CD14-positive monocyte (primary cell): ENCODE measurements around the gene EIF4H. TPM values are rescaled to one million over a fixed set of nuclear protein-coding genes. Genes with fewer than 3 reads are reported as not detected.
A peak's percentile ranks its signal among the peaks of the same experiment; 100 is the strongest.

Experiments used
- DNase-seq, 3 donors: peaks; one replicate each; pipeline ENCODE4 v3.0.0-alpha.2; 2011 to 2022
- H2AFZ ChIP-seq: 2 replicates; pipeline ENCODE4 v1.6.0; 2012; ENCODE audit warnings: mild to moderate bottlenecking, low read depth, low read length, inconsistent platforms; ENCODE audit not compliant: insufficient read depth, poor library complexity, severe bottlenecking
- H3K27ac ChIP-seq, 2 donors: 1 replicate in 1 of 2; 2 replicates in 1 of 2; pipeline ENCODE4 v1.5.1; 2012 to 2013; ENCODE audit warnings: low read length in 2 of 2, control low read depth in 1 of 2, inconsistent platforms in 1 of 2, low read depth in 1 of 2, mild to moderate bottlenecking in 1 of 2
- H3K27me3 ChIP-seq, 2 donors: one replicate each; pipeline versions ENCODE4 v1.6.0 to v1.6.1; 2011 to 2013; ENCODE audit warnings: low read length in 2 of 2; ENCODE audit not compliant: control insufficient read depth in 2 of 2, insufficient read depth in 2 of 2
- H3K36me3 ChIP-seq, 2 donors: replicated peaks in 1 of 2; 1 replicate in 1 of 2; 2 replicates in 1 of 2; pipeline versions ENCODE4 v1.5.1 to v1.6.1; 2012 to 2013; ENCODE audit warnings: low read length in 2 of 2, control low read depth in 1 of 2, inconsistent platforms in 1 of 2, mild to moderate bottlenecking in 1 of 2; ENCODE audit not compliant: insufficient read depth in 2 of 2, control insufficient read depth in 1 of 2
- H3K4me1 ChIP-seq, 2 donors: 1 replicate in 1 of 2; 2 replicates in 1 of 2; pipeline versions ENCODE4 v1.5.1 to v1.6.1; 2012 to 2013; ENCODE audit warnings: low read length in 2 of 2, control low read depth in 1 of 2, inconsistent platforms in 1 of 2, mild to moderate bottlenecking in 1 of 2, moderate library complexity in 1 of 2; ENCODE audit not compliant: insufficient read depth in 2 of 2, control insufficient read depth in 1 of 2
- H3K4me2 ChIP-seq: replicated peaks from 2 replicates; pipeline ENCODE3; 2012; ENCODE audit warnings: low read length, moderate library complexity, mild to moderate bottlenecking; ENCODE audit not compliant: poor library complexity, severe bottlenecking; ENCODE audit errors: extremely low read depth
- H3K4me3 ChIP-seq, 3 experiments: fragments of 200-600 bp in 1 of 3; sonication (generic) in 1 of 3; replicated peaks in 1 of 3; 1 replicate in 2 of 3; 2 replicates in 1 of 3; pipeline ENCODE4 v1.5.1; 2011 to 2013; ENCODE audit warnings: low read length in 3 of 3, mild to moderate bottlenecking in 3 of 3, control low read depth in 2 of 3, low read depth in 2 of 3, inconsistent platforms in 1 of 3, moderate library complexity in 1 of 3
- H3K79me2 ChIP-seq: 2 replicates; pipeline ENCODE4 v1.6.0; 2012; ENCODE audit warnings: mild to moderate bottlenecking, control low read depth, inconsistent platforms, low read length, moderate library complexity; ENCODE audit not compliant: insufficient read depth
- H3K9ac ChIP-seq: 2 replicates; pipeline ENCODE4 v1.6.0; 2017; ENCODE audit warnings: low read length, mild to moderate bottlenecking; ENCODE audit not compliant: insufficient read depth, poor library complexity, severe bottlenecking
- H3K9me3 ChIP-seq, 2 donors: replicated peaks in 1 of 2; 1 replicate in 1 of 2; 2 replicates in 1 of 2; pipeline versions ENCODE4 v1.5.1 to v1.6.1; 2012 to 2013; ENCODE audit warnings: low read length in 2 of 2, control low read depth in 1 of 2; ENCODE audit not compliant: control insufficient read depth in 1 of 2, insufficient read depth in 1 of 2
- H4K20me1 ChIP-seq: 2 replicates; pipeline ENCODE4 v1.6.0; 2012; ENCODE audit warnings: mild to moderate bottlenecking, low read length, control low read depth, moderate library complexity; ENCODE audit not compliant: insufficient read depth
- H3K27ac Mint-ChIP-seq, 7 donors: one replicate each; pipeline ENCODE4 v1.8.0; 2020; ENCODE audit warnings: mild to moderate bottlenecking in 7 of 7, mixed read lengths in 7 of 7, moderate library complexity in 6 of 7, inconsistent platforms in 2 of 7
- H3K27me3 Mint-ChIP-seq, 3 donors: one replicate each; pipeline ENCODE4 v1.8.0; 2021 to 2022; ENCODE audit warnings: low read depth in 3 of 3, mild to moderate bottlenecking in 3 of 3, mixed read lengths in 3 of 3, moderate library complexity in 3 of 3, inconsistent platforms in 1 of 3
- H3K36me3 Mint-ChIP-seq, 2 donors: one replicate each; pipeline ENCODE4 v1.8.0; 2020; ENCODE audit warnings: mixed read lengths in 2 of 2, inconsistent platforms in 1 of 2, mild to moderate bottlenecking in 1 of 2
- H3K4me1 Mint-ChIP-seq: one replicate; pipeline ENCODE4 v1.8.0; 2020; ENCODE audit warnings: mild to moderate bottlenecking, mixed read lengths
- H3K4me3 Mint-ChIP-seq, 2 donors: one replicate each; pipeline ENCODE4 v1.8.0; 2020; ENCODE audit warnings: mild to moderate bottlenecking in 2 of 2, mixed read lengths in 2 of 2, moderate library complexity in 1 of 2
- H3K9me3 Mint-ChIP-seq, 7 donors: one replicate each; pipeline ENCODE4 v1.8.0; 2020 to 2022; ENCODE audit warnings: mixed read lengths in 7 of 7, mild to moderate bottlenecking in 6 of 7, moderate library complexity in 6 of 7, inconsistent platforms in 2 of 7
- WGBS: methylation state at CpG from one replicate; pipeline ENCODE4 v1.1.5; 2013; ENCODE audit warnings: missing lambda C conversion rate; ENCODE audit not compliant: insufficient coverage; 5-methylcytosine and 5-hydroxymethylcytosine counted together
- intact Hi-C, 2 donors: fragments of 100-400 bp; cut with micrococcal nuclease; formaldehyde crosslinking; loops; one replicate each; pipeline versions ENCODE4 v1.15.0 to v1.15.1; 2023
- polyA plus RNA-seq, 3 donors: library from polyadenylated mRNA; depleted of rRNA in 1 of 3; unstranded in 2 of 3; stranded (reverse) in 1 of 3; fragments of 300-500 nt in 2 of 3; fragments of >200 nt in 1 of 3; fragmentation: Illumina TruSeq in 2 of 3; gene quantifications; 1 replicate in 2 of 3; 2 replicates in 1 of 3; pipeline ENCODE4 v1.2.3, GENCODE V29; 2012 to 2021
- TF ChIP-seq, protein P1 (sequence below): fragments of 200-600 bp; IDR thresholded peaks from one replicate; pipeline ENCODE4 v1.8.0; 2022; ENCODE audit warnings: antibody characterized with exemption, mild to moderate bottlenecking

EIF4H gene
- polyA plus RNA-seq, 3 donors = 162 to 234 (median 206) TPM

- no peak overlapping the region for H2AFZ ChIP-seq
- no peak for DNase-seq
- peaks cover 17 to 18% of the 10 kb centered on the region in 2 donors for H3K4me1 ChIP-seq
- Mint-ChIP-seq H3K27me3 (peaks cover 0 to 2% (median 0%) of the 10 kb centered on the region in 3 donors), H3K36me3 (peaks cover 18 to 36% of the 10 kb centered on the region in 2 donors), H3K4me3 (no peak overlapping the region), H3K9me3 (peaks cover 0 to 3% (median 0%) of the 10 kb centered on the region in 7 donors), H3K4me1 (peaks cover 18% of the 10 kb centered on the region), H3K27ac (peak overlapping the region in 1 of 7 donors; percentile 33)
- H3K4me2 ChIP-seq = no peak overlapping the region
- H3K79me2 ChIP-seq = no peaks in the 10 kb centered on the region
- no peak overlapping the region for H3K9ac ChIP-seq
- H3K9me3 ChIP-seq = no peaks in the 10 kb centered on the region
- H3K27me3 ChIP-seq = no peaks in the 10 kb centered on the region
- TF ChIP-seq, protein P1, sequence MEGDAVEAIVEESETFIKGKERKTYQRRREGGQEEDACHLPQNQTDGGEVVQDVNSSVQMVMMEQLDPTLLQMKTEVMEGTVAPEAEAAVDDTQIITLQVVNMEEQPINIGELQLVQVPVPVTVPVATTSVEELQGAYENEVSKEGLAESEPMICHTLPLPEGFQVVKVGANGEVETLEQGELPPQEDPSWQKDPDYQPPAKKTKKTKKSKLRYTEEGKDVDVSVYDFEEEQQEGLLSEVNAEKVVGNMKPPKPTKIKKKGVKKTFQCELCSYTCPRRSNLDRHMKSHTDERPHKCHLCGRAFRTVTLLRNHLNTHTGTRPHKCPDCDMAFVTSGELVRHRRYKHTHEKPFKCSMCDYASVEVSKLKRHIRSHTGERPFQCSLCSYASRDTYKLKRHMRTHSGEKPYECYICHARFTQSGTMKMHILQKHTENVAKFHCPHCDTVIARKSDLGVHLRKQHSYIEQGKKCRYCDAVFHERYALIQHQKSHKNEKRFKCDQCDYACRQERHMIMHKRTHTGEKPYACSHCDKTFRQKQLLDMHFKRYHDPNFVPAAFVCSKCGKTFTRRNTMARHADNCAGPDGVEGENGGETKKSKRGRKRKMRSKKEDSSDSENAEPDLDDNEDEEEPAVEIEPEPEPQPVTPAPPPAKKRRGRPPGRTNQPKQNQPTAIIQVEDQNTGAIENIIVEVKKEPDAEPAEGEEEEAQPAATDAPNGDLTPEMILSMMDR = no peak
- intact Hi-C loops = no loop called here
- 88% methylated on average over 9 of the region's 19 CpGs for WGBS
- H3K4me3 ChIP-seq = no peak overlapping the region
- H3K36me3 ChIP-seq = peaks cover 14 to 30% of the 10 kb centered on the region in 2 donors
- no peak overlapping the region for H3K27ac ChIP-seq
- peaks cover 12% of the 10 kb centered on the region for H4K20me1 ChIP-seq
Measured at GRCh38 chr7:74199551-74200355, 25.6 kb downstream of the EIF4H start.

GRCh38 chr7:74202841-74203556, 28.8 kb downstream of the EIF4H start:
- peak overlapping the region in 4 of 7 donors; percentile 20 to 69 (median 51) for H3K27ac Mint-ChIP-seq
- TF ChIP-seq, protein P1 = peak; percentile 82
- peak overlapping the region in 1 of 2 donors; percentile 26 for H3K27ac ChIP-seq

More at GRCh38 chr7:74202841-74203556, 28.8 kb downstream of the EIF4H start:
- peak overlapping the region in 1 of 3 experiments; percentile 48 for H3K4me3 ChIP-seq
- peak; percentile 66 to 71 (median 69) for DNase-seq
- intact Hi-C loops = no loop called here
- 0% methylated on average over 6 of the region's 12 CpGs for WGBS
- H3K9me3 ChIP-seq = no peaks in the 10 kb centered on the region
- no peaks in the 10 kb centered on the region for H3K27me3 ChIP-seq
- H3K4me1 ChIP-seq = peaks cover 30 to 34% of the 10 kb centered on the region in 2 donors
- peaks cover 0 to 4% of the 10 kb centered on the region in 2 donors for H3K36me3 ChIP-seq
- peaks cover 8% of the 10 kb centered on the region for H3K79me2 ChIP-seq
- no peaks in the 10 kb centered on the region for H4K20me1 ChIP-seq
- Mint-ChIP-seq H3K36me3 (peaks cover 0 to 9% of the 10 kb centered on the region in 2 donors), H3K27me3 (peaks cover 0 to 6% (median 0%) of the 10 kb centered on the region in 3 donors), H3K4me1 (peaks cover 35% of the 10 kb centered on the region), H3K4me3 (peak overlapping the region in 1 of 2 donors; percentile 18), H3K9me3 (peaks cover 0 to 3% (median 0%) of the 10 kb centered on the region in 7 donors)
- H3K9ac ChIP-seq = no peak overlapping the region
- H2AFZ ChIP-seq = no peak overlapping the region
- H3K4me2 ChIP-seq = peak overlapping the region; percentile 52
